PC-3 (cell line): Measurements from ENCODE around the gene PIPOX. TPM values are rescaled to one million over a fixed set of nuclear protein-coding genes. Genes with fewer than 3 reads are reported as not detected.

Experiments
- ATAC-seq: fragments of 200-7000 bp; cut with Tn5 transposase; 2 replicates; pipeline ENCODE4 v1.9.1; 2020; ENCODE audit warnings: mild to moderate bottlenecking, moderate library complexity
- Bru-seq: library from RNA; stranded (reverse); fragments of 400-500 nt; gene quantifications from one replicate; lab custom pipeline; 2021; lab: Mats Ljungman, UMichigan
- BruChase-seq, 2 experiments: library from RNA; stranded (reverse); fragments of 400-500 nt; gene quantifications; one replicate each; lab custom pipeline; 2021; lab: Mats Ljungman, UMichigan
- BruUV-seq: library from RNA; stranded (reverse); fragments of 400-500 nt; replicated peaks from 2 replicates; lab custom pipeline; 2021; lab: Mats Ljungman, UMichigan
- CTCF ChIA-PET: fragments of 300-600 bp; sonication (Branson Sonifier 250); formaldehyde crosslinking; loops from one replicate; lab custom pipeline; 2022; ENCODE audit warnings: antibody characterized with exemption; lab: Charles Lee
- POLR2A ChIA-PET: fragments of 300-600 bp; sonication (Branson Sonifier 250); formaldehyde crosslinking; loops from one replicate; lab custom pipeline; 2022; ENCODE audit warnings: antibody characterized with exemption; ENCODE audit not compliant: unreplicated experiment; lab: Charles Lee
- DNase-seq: peaks from one replicate; pipeline ENCODE4 v3.0.0-alpha.2; 2015
- H2AFZ ChIP-seq: fragments of 300-600 bp; sonication (generic); 2 replicates; pipeline ENCODE4 v1.6.0; 2016; ENCODE audit warnings: antibody characterized with exemption, low read length
- H3F3A ChIP-seq: fragments of 300-600 bp; sonication (generic); one replicate; pipeline ENCODE4 v1.6.0; 2017; ENCODE audit warnings: antibody characterized with exemption, low read length, control low read depth, mild to moderate bottlenecking; ENCODE audit not compliant: unreplicated experiment
- H3K27ac ChIP-seq: fragments of 300-600 bp; sonication (generic); 2 replicates; pipeline ENCODE4 v1.5.1; 2016; ENCODE audit warnings: mild to moderate bottlenecking, low read length
- H3K27me3 ChIP-seq: fragments of 300-600 bp; sonication (generic); 2 replicates; pipeline ENCODE4 v1.6.1; 2016; ENCODE audit warnings: low read length, mixed read lengths
- H3K36me3 ChIP-seq: fragments of 300-600 bp; sonication (generic); 2 replicates; pipeline ENCODE4 v1.6.1; 2016; ENCODE audit warnings: low read depth, mixed run types, low read length, mixed read lengths
- H3K4me1 ChIP-seq: fragments of 300-600 bp; sonication (generic); 2 replicates; pipeline ENCODE4 v1.5.1; 2016; ENCODE audit warnings: low read length; ENCODE audit not compliant: insufficient read depth
- H3K4me2 ChIP-seq: fragments of 300-600 bp; sonication (generic); 2 replicates; pipeline ENCODE4 v1.6.0; 2016; ENCODE audit warnings: low read length
- H3K4me3 ChIP-seq: fragments of 300-600 bp; sonication (generic); 2 replicates; pipeline ENCODE4 v1.5.1; 2016; ENCODE audit warnings: mild to moderate bottlenecking, low read length, mixed read lengths
- H3K79me2 ChIP-seq: fragments of 300-600 bp; sonication (generic); 2 replicates; pipeline ENCODE4 v1.6.1; 2017; ENCODE audit warnings: low read length, mixed read lengths
- H3K9ac ChIP-seq: fragments of 300-600 bp; sonication (generic); 2 replicates; pipeline ENCODE4 v1.6.0; 2016; ENCODE audit warnings: mild to moderate bottlenecking, low read length
- H3K9me2 ChIP-seq: fragments of 300-600 bp; sonication (generic); replicated peaks from 2 replicates; pipeline ENCODE4 v1.6.1; 2016; ENCODE audit warnings: mixed run types, low read length, mixed read lengths
- H3K9me3 ChIP-seq: fragments of 300-600 bp; sonication (generic); 2 replicates; pipeline ENCODE4 v1.6.1; 2016; ENCODE audit warnings: low read length, mixed read lengths
- H4K20me1 ChIP-seq: fragments of 300-600 bp; sonication (generic); 2 replicates; pipeline ENCODE4 v1.6.1; 2016; ENCODE audit warnings: low read length, mixed read lengths
- EZH2 ChIP-seq: fragments of 300-600 bp; sonication (generic); IDR thresholded peaks from one replicate; pipeline ENCODE4 v1.6.1; 2017; ENCODE audit warnings: antibody characterized with exemption, mild to moderate bottlenecking, low read length; ENCODE audit not compliant: unreplicated experiment
- EZH2phosphoT487 ChIP-seq: fragments of 300-600 bp; sonication (generic); IDR thresholded peaks from 2 replicates; pipeline ENCODE4 v1.6.1; 2018; ENCODE audit warnings: mild to moderate bottlenecking, antibody characterized with exemption, low read length, borderline replicate concordance
- intact Hi-C: fragments of 100-400 bp; cut with micrococcal nuclease; formaldehyde crosslinking; loops from 2 replicates; pipeline ENCODE4 v1.9.0; 2023
- long read RNA-seq: library from polyadenylated mRNA; unstranded; transcript quantifications from one replicate; pipeline ENCODE4 v2.0.0, GENCODE V29; 2021; ENCODE audit not compliant: unreplicated experiment
- total RNA-seq: library from RNA; depleted of rRNA; stranded (reverse); fragments of >200 nt; gene quantifications from 2 replicates; pipeline ENCODE4 v1.2.3, GENCODE V29; 2014; rRNA removed
- TF ChIP-seq, protein P1 (sequence below): fragments of 300-600 bp; sonication (generic); conservative IDR thresholded peaks from 2 replicates; pipeline ENCODE4 v1.5.1; 2017; ENCODE audit warnings: antibody characterized with exemption, low read depth, mild to moderate bottlenecking, low read length

Gene PIPOX, protein sequence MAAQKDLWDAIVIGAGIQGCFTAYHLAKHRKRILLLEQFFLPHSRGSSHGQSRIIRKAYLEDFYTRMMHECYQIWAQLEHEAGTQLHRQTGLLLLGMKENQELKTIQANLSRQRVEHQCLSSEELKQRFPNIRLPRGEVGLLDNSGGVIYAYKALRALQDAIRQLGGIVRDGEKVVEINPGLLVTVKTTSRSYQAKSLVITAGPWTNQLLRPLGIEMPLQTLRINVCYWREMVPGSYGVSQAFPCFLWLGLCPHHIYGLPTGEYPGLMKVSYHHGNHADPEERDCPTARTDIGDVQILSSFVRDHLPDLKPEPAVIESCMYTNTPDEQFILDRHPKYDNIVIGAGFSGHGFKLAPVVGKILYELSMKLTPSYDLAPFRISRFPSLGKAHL
- 0.87 and 1.5 TPM in 2 replicates for total RNA-seq
- Bru-seq, nascent RNA = percentile 13 among the genes with signal in this experiment
- BruChase-seq, experiment 1, labeled RNA remaining after a 6-hour chase = percentile 5 among the genes with signal in this experiment
- BruChase-seq, experiment 2, labeled RNA remaining after a 2-hour chase = percentile 20 among the genes with signal in this experiment
- long read RNA-seq, partial matches to known transcripts = 0 of 1 reads
- long read RNA-seq, other reads (novel, unspliced or antisense) = 1 of 1 reads

DNA sequence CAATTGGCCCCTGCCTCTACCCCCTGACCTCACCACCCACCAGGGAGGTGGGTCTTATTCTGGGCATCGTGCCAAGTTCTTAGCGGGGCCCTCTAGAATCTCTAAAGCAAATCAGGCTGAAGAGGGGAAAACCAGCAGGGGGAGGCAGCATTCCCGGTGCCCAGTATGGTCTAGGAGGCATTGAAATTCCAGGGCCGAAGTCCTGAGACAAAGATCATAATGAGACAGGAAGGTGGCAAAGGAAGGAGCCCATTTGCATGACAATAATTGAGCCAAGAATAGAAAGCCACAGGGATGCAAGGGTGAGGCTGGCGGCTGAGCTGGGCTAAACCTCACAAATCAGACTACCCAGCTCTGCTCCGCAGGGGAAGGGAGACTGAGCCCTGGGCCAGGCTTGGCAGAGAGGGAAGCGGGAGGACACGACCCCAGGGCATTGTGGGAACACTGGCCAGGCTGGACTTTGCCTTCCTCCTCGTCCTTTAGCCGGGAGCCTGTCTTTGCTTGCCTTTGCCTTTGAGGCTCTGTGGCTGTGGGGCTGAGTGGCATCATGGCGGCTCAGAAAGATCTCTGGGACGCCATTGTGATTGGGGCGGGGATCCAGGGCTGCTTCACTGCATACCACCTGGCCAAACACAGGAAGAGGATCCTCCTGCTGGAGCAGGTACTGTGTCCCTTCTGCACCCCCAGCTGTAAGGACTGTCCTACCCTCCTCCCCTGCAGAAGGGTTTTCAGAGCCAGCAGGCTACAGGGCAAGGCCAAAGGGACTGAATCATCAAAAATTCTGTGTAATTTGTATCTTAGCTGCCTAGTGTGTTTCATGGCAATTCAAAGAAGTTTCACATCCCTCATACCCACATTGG is at the start of gene PIPOX:
Gene PIPOX (plus strand): TSS at position 463 of the 860 bp plus-strand sequence. CDS start 85 bp downstream, at position 548.
- Histone ChIP-seq H3K9me3 (no peaks in the 10 kb centered on the region), H2AFZ (no peak within 1 kb of the TSS), H3K4me3 (no peak within 1 kb of the TSS), H3F3A (no peaks in the 10 kb centered on the region), H3K4me2 (no peak within 1 kb of the TSS), H3K9me2 (no peaks in the 10 kb centered on the region), H3K79me2 (no peaks in the 10 kb centered on the region), H3K4me1 (no peaks in the 10 kb centered on the region), H3K9ac (no peak within 1 kb of the TSS), H3K27ac (no peak within 1 kb of the TSS), H3K27me3 (peaks cover 26% of the 10 kb centered on the region), H4K20me1 (no peaks in the 10 kb centered on the region), H3K36me3 (no peaks in the 10 kb centered on the region)
- DNase-seq (no peak), ATAC-seq (no peak)
- no TSS peak for BruUV-seq
- ChIA-PET CTCF (interaction anchor here (0.6 kb wide), 1 partner anchor 79 kb away, joined by 3 read pairs; no protein-coding TSS in a partner anchor), POLR2A (no interaction called here)
- intact Hi-C loops = no loop called here
- TF ChIP-seq EZH2phosphoT487 (no peak), EZH2 (no peak)
- TF ChIP-seq, protein P1, sequence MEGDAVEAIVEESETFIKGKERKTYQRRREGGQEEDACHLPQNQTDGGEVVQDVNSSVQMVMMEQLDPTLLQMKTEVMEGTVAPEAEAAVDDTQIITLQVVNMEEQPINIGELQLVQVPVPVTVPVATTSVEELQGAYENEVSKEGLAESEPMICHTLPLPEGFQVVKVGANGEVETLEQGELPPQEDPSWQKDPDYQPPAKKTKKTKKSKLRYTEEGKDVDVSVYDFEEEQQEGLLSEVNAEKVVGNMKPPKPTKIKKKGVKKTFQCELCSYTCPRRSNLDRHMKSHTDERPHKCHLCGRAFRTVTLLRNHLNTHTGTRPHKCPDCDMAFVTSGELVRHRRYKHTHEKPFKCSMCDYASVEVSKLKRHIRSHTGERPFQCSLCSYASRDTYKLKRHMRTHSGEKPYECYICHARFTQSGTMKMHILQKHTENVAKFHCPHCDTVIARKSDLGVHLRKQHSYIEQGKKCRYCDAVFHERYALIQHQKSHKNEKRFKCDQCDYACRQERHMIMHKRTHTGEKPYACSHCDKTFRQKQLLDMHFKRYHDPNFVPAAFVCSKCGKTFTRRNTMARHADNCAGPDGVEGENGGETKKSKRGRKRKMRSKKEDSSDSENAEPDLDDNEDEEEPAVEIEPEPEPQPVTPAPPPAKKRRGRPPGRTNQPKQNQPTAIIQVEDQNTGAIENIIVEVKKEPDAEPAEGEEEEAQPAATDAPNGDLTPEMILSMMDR = no peak

DNA sequence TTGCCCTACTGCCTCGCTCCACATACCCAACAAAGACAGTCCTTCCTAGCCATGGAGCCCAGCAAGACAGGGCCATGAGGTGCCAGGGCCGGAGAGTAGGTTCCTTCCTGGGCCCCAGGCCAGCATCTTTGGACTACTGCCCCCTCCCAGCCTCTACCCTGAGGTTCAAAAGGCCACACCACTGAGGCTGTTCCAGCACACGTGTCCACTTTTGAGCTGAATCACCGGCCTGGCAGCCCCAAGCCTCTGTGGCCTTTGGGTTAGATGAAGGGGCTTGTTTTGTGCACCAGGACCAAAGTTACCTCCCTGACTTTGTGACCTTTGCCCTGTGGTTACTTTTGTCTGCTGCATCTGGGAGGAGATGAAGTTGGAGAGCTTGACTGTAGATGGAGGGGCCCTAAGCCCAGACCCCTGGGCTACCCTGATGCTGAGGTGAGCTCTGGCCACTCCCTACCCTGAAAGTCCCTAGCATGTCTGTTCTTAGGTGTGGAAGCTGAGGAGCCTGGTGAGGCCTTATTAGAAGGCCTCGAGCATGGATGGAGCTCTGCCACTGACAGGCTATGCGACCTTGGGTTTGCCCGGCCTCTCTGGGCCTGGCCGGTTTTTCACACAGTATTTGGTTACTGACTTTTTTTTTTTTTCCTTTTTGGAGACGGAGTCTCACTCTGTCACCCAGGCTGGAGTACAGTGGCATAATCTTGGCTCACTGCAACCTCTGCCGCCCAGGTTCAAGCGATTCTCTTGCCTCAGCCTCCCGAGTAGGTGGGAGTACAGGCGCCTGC is 49.1 kb upstream of the PIPOX start:
- Histone ChIP-seq H4K20me1 (no peaks in the 10 kb centered on the region), H2AFZ (no peak overlapping the region), H3K9me2 (no peaks in the 10 kb centered on the region), H3K4me3 (no peak overlapping the region), H3K4me1 (no peaks in the 10 kb centered on the region), H3K36me3 (no peaks in the 10 kb centered on the region), H3K27me3 (no peaks in the 10 kb centered on the region), H3K4me2 (no peak overlapping the region), H3K9me3 (no peaks in the 10 kb centered on the region), H3K9ac (no peak overlapping the region), H3F3A (no peaks in the 10 kb centered on the region), H3K27ac (no peak overlapping the region), H3K79me2 (no peaks in the 10 kb centered on the region)
- DNase-seq (no peak), ATAC-seq (no peak)
- POLR2A ChIA-PET = no interaction called here
- CTCF ChIA-PET = no interaction called here
- TF ChIP-seq EZH2phosphoT487 (no peak), EZH2 (no peak)
- TF ChIP-seq, protein P1 = no peak
- intact Hi-C loops = no loop called here
- BruUV-seq = no TSS peak
